Neural cell (in vitro differentiated cells): Measurements from ENCODE around the gene FHDC1. TPM values are rescaled to one million over a fixed set of nuclear protein-coding genes. Genes with fewer than 3 reads are reported as not detected.

Experiments
- H2AFZ ChIP-seq: fragments of 200-600, 300-800 bp; sonication (generic), shearing (Covaris generic); 2 replicates; pipeline ENCODE4 v1.6.0; 2014; ENCODE audit warnings: low read depth, mild to moderate bottlenecking, antibody characterized with exemption, low read length, moderate library complexity
- H3F3A ChIP-seq: fragments of 200-600 bp; shearing (Covaris generic); 2 replicates; pipeline ENCODE4 v1.6.1; 2016; ENCODE audit warnings: mild to moderate bottlenecking, moderate library complexity, mixed read lengths, antibody characterized with exemption, low read length; ENCODE audit not compliant: insufficient read depth, poor library complexity, severe bottlenecking
- H3K27ac ChIP-seq: fragments of 200-600, 300-800 bp; sonication (generic), shearing (Covaris generic); 2 replicates; pipeline ENCODE4 v1.5.1; 2014; ENCODE audit warnings: mild to moderate bottlenecking, low read length, moderate library complexity
- H3K27me3 ChIP-seq: fragments of 300-800, 200-600 bp; sonication (generic), shearing (Covaris generic); 2 replicates; pipeline ENCODE4 v1.6.0; 2014; ENCODE audit warnings: mild to moderate bottlenecking, low read depth, low read length, moderate library complexity; ENCODE audit not compliant: insufficient read depth
- H3K36me3 ChIP-seq: fragments of 300-800, 200-600 bp; sonication (generic), shearing (Covaris generic); 2 replicates; pipeline ENCODE4 v1.5.1; 2014; ENCODE audit warnings: mild to moderate bottlenecking, antibody characterized with exemption, low read length, moderate library complexity; ENCODE audit not compliant: insufficient read depth
- H3K4me2 ChIP-seq: fragments of 300-800, 200-600 bp; sonication (generic), shearing (Covaris generic); 2 replicates; pipeline ENCODE4 v1.6.0; 2014; ENCODE audit warnings: mild to moderate bottlenecking, low read length
- H3K4me3 ChIP-seq: fragments of 300-800, 200-600 bp; sonication (generic), shearing (Covaris generic); 2 replicates; pipeline ENCODE4 v1.5.1; 2014; ENCODE audit warnings: mild to moderate bottlenecking, low read length, moderate library complexity
- H3K79me2 ChIP-seq: fragments of 200-600 bp; shearing (Covaris generic); replicated peaks from 2 replicates; pipeline ENCODE4 v1.6.0; 2014; ENCODE audit warnings: mild to moderate bottlenecking, low read length, moderate library complexity; ENCODE audit not compliant: insufficient read depth
- H3K9ac ChIP-seq: fragments of 300-800, 200-600 bp; sonication (generic), shearing (Covaris generic); 2 replicates; pipeline ENCODE4 v1.6.1; 2016; ENCODE audit warnings: mild to moderate bottlenecking, low read length, mixed read lengths
- H3K9me2 ChIP-seq: fragments of 200-600 bp; shearing (Covaris generic); 2 replicates; pipeline ENCODE4 v1.6.1; 2016; ENCODE audit warnings: mild to moderate bottlenecking, low read length, mixed read lengths; ENCODE audit not compliant: insufficient read depth
- H3K9me3 ChIP-seq: fragments of 200-600, 300-800 bp; sonication (generic), shearing (Covaris generic); 2 replicates; pipeline ENCODE4 v1.6.1; 2016; ENCODE audit warnings: mild to moderate bottlenecking, mixed run types, low read length, moderate library complexity, mixed read lengths
- H4K20me1 ChIP-seq: fragments of 200-600 bp; shearing (Covaris generic); 2 replicates; pipeline ENCODE4 v1.6.1; 2016; ENCODE audit warnings: mild to moderate bottlenecking, mixed run types; ENCODE audit not compliant: insufficient read depth
- EP300 ChIP-seq: fragments of 450-650 bp; conservative IDR thresholded peaks from 2 replicates; pipeline ENCODE4 v1.6.1; 2014; ENCODE audit warnings: antibody characterized with exemption, mild to moderate bottlenecking, moderate library complexity; ENCODE audit not compliant: poor library complexity, severe bottlenecking
- EZH2 ChIP-seq: fragments of 200-600, 300-800 bp; shearing (Covaris generic), sonication (generic); IDR thresholded peaks from 2 replicates; pipeline ENCODE4 v1.6.1; 2014; ENCODE audit warnings: antibody characterized with exemption, low read length, borderline replicate concordance, mild to moderate bottlenecking; ENCODE audit not compliant: insufficient read depth, poor library complexity, severe bottlenecking
- MXI1 ChIP-seq: fragments of 450-650 bp; conservative IDR thresholded peaks from 2 replicates; pipeline ENCODE4 v1.6.1; 2014; ENCODE audit warnings: antibody characterized with exemption, mild to moderate bottlenecking; ENCODE audit not compliant: poor library complexity, severe bottlenecking
- POLR2AphosphoS5 ChIP-seq: IDR thresholded peaks from 2 replicates; pipeline ENCODE4 v1.6.1; 2012
- RAD21 ChIP-seq: fragments of 450-650 bp; conservative IDR thresholded peaks from 2 replicates; pipeline ENCODE4 v1.6.1; 2014; ENCODE audit warnings: antibody characterized with exemption, mild to moderate bottlenecking, moderate library complexity
- SMC3 ChIP-seq: fragments of 450-650 bp; conservative IDR thresholded peaks from 2 replicates; pipeline ENCODE4 v1.6.1; 2014; ENCODE audit warnings: antibody characterized with exemption, mild to moderate bottlenecking, moderate library complexity; ENCODE audit not compliant: poor library complexity
- TAF1 ChIP-seq: IDR thresholded peaks from 2 replicates; pipeline ENCODE4 v1.6.1; 2012; ENCODE audit warnings: low read depth
- polyA plus RNA-seq: library from polyadenylated mRNA; depleted of rRNA; stranded (reverse); fragments of >200 nt; gene quantifications from 2 replicates; pipeline ENCODE4 v1.2.3, GENCODE V29; 2014
- TF ChIP-seq, protein P1 (sequence below): fragments of 450-650 bp; IDR thresholded peaks from 2 replicates; pipeline ENCODE4 v1.5.1; 2014; ENCODE audit warnings: antibody characterized with exemption, mild to moderate bottlenecking, moderate library complexity; ENCODE audit not compliant: poor library complexity, severe bottlenecking
- TF ChIP-seq, protein P2 (sequence below): IDR thresholded peaks from 2 replicates; pipeline ENCODE4 v1.6.1; 2012; ENCODE audit warnings: borderline replicate concordance

Gene FHDC1
- polyA plus RNA-seq, 1 donor from 2014 or later, result 11.4 TPM

DNA sequence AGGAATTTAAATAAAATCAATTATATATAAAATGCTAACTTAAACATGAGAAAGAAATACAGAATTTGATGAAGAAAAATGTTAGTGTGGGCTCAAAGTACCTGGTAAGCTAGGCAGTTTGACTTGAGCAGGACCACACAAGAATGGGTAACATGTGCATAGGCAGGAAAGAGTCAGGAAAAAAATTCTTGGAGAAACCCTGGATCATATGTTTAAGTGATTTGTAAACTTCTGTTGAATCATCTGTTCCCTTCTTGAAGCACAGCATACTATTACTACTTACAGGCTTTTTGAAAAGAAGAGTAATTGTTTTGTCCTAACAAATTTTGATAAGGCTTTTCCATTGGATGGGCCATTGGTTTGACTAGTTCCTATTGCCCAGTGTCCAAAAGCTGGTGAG is 37.5 kb upstream of the FHDC1 start:
- H3K4me2 ChIP-seq, result no peak overlapping the region
- H3K9me3 ChIP-seq, result no peaks in the 10 kb centered on the region
- H3K79me2 ChIP-seq, result no peaks in the 10 kb centered on the region
- H3K9ac ChIP-seq, result no peak overlapping the region
- no peaks in the 10 kb centered on the region for H3F3A ChIP-seq
- H4K20me1 ChIP-seq, result no peaks in the 10 kb centered on the region
- H3K36me3 ChIP-seq, result no peaks in the 10 kb centered on the region
- no peak overlapping the region for H2AFZ ChIP-seq
- H3K9me2 ChIP-seq, result no peaks in the 10 kb centered on the region
- no peak overlapping the region for H3K27ac ChIP-seq
- no peaks in the 10 kb centered on the region for H3K27me3 ChIP-seq
- TF ChIP-seq EP300 (no peak), RAD21 (no peak)
- TF ChIP-seq, protein P1, sequence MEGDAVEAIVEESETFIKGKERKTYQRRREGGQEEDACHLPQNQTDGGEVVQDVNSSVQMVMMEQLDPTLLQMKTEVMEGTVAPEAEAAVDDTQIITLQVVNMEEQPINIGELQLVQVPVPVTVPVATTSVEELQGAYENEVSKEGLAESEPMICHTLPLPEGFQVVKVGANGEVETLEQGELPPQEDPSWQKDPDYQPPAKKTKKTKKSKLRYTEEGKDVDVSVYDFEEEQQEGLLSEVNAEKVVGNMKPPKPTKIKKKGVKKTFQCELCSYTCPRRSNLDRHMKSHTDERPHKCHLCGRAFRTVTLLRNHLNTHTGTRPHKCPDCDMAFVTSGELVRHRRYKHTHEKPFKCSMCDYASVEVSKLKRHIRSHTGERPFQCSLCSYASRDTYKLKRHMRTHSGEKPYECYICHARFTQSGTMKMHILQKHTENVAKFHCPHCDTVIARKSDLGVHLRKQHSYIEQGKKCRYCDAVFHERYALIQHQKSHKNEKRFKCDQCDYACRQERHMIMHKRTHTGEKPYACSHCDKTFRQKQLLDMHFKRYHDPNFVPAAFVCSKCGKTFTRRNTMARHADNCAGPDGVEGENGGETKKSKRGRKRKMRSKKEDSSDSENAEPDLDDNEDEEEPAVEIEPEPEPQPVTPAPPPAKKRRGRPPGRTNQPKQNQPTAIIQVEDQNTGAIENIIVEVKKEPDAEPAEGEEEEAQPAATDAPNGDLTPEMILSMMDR, result no peak
- H3K4me3 ChIP-seq, result no peak overlapping the region

DNA sequence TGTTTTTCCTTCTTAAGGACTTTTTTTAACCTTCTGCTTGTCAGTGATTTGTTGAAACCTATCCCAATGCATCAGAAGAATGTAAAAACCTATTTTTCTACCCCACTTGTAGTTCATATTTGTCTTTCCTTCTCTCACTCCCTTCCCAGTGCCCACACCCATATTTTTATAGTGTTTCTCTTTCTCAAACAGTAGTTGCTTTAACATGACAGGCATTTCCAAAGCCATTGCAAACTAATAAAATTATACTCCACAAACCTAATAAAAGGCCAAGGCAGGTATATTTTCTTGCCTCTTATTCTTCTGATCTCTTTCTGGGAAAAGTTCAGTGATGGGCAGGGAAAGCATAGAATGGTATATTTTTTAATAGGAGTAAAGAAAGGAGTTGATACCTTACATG is 35.7 kb upstream of the FHDC1 start:
- H3K4me3 ChIP-seq, result no peak overlapping the region
- H3K79me2 ChIP-seq, result no peaks in the 10 kb centered on the region
- H3K9me3 ChIP-seq, result no peaks in the 10 kb centered on the region
- H3K9ac ChIP-seq, result no peak overlapping the region
- no peaks in the 10 kb centered on the region for H3K36me3 ChIP-seq
- no peak overlapping the region for H3K27ac ChIP-seq
- H3K4me2 ChIP-seq, result no peak overlapping the region
- no peaks in the 10 kb centered on the region for H3K9me2 ChIP-seq
- no peaks in the 10 kb centered on the region for H3F3A ChIP-seq
- TF ChIP-seq EP300, result no peak
- H4K20me1 ChIP-seq, result no peaks in the 10 kb centered on the region
- no peaks in the 10 kb centered on the region for H3K27me3 ChIP-seq
- no peak overlapping the region for H2AFZ ChIP-seq

DNA sequence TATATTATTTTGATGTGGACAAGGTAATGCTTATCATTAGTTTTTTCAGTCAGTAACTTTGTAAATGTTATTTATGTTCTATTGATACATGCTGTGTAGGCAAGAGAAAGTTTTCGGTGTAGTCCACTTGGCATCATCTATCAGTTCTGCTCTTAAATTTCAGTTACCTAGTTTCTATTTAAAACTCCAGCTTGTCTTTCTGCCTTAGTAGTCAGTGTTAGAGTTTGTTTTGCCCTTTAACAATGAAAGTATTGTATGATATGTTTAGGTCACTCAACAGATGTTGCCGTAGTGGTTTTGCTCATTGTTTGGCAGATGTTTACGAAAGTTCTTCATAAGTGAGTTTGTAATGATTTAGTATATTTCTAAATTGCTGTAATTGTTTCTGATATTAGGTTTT is 34.9 kb upstream of the FHDC1 start:
- Histone ChIP-seq H3K27me3 (no peaks in the 10 kb centered on the region), H3F3A (no peaks in the 10 kb centered on the region), H2AFZ (no peak overlapping the region), H3K9me2 (no peaks in the 10 kb centered on the region), H3K27ac (no peak overlapping the region), H3K79me2 (no peaks in the 10 kb centered on the region), H3K4me3 (no peak overlapping the region), H3K4me2 (no peak overlapping the region), H3K9me3 (no peaks in the 10 kb centered on the region), H3K36me3 (no peaks in the 10 kb centered on the region), H4K20me1 (no peaks in the 10 kb centered on the region), H3K9ac (no peak overlapping the region)
- TF ChIP-seq EZH2 (no peak), EP300 (no peak), TAF1 (no peak), RAD21 (no peak), SMC3 (no peak), MXI1 (no peak), POLR2AphosphoS5 (no peak)
- TF ChIP-seq, protein P1, result no peak
- TF ChIP-seq, protein P2, sequence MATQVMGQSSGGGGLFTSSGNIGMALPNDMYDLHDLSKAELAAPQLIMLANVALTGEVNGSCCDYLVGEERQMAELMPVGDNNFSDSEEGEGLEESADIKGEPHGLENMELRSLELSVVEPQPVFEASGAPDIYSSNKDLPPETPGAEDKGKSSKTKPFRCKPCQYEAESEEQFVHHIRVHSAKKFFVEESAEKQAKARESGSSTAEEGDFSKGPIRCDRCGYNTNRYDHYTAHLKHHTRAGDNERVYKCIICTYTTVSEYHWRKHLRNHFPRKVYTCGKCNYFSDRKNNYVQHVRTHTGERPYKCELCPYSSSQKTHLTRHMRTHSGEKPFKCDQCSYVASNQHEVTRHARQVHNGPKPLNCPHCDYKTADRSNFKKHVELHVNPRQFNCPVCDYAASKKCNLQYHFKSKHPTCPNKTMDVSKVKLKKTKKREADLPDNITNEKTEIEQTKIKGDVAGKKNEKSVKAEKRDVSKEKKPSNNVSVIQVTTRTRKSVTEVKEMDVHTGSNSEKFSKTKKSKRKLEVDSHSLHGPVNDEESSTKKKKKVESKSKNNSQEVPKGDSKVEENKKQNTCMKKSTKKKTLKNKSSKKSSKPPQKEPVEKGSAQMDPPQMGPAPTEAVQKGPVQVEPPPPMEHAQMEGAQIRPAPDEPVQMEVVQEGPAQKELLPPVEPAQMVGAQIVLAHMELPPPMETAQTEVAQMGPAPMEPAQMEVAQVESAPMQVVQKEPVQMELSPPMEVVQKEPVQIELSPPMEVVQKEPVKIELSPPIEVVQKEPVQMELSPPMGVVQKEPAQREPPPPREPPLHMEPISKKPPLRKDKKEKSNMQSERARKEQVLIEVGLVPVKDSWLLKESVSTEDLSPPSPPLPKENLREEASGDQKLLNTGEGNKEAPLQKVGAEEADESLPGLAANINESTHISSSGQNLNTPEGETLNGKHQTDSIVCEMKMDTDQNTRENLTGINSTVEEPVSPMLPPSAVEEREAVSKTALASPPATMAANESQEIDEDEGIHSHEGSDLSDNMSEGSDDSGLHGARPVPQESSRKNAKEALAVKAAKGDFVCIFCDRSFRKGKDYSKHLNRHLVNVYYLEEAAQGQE, result no peak
